GM12892 (cell line): ENCODE measurements around the gene CAPN3.

Experiments
- POLR2A ChIP-seq: IDR thresholded peaks from 2 replicates; pipeline ENCODE4 v1.6.1; 2011; ENCODE audit warnings: low read depth, low read length, control low read depth
- POLR2AphosphoS5 ChIP-seq: IDR thresholded peaks from 2 replicates; pipeline ENCODE4 v1.6.1; 2011; ENCODE audit warnings: low read depth, low read length, control low read depth

- TF ChIP-seq POLR2A (no peak), POLR2AphosphoS5 (no peak)
These were observed 90.6 kb downstream of the CAPN3 start for GRCh38 chr15:42449770-42450424.
